ENCODE results near the gene ZSWIM3.

ZSWIM3 gene

DNA sequence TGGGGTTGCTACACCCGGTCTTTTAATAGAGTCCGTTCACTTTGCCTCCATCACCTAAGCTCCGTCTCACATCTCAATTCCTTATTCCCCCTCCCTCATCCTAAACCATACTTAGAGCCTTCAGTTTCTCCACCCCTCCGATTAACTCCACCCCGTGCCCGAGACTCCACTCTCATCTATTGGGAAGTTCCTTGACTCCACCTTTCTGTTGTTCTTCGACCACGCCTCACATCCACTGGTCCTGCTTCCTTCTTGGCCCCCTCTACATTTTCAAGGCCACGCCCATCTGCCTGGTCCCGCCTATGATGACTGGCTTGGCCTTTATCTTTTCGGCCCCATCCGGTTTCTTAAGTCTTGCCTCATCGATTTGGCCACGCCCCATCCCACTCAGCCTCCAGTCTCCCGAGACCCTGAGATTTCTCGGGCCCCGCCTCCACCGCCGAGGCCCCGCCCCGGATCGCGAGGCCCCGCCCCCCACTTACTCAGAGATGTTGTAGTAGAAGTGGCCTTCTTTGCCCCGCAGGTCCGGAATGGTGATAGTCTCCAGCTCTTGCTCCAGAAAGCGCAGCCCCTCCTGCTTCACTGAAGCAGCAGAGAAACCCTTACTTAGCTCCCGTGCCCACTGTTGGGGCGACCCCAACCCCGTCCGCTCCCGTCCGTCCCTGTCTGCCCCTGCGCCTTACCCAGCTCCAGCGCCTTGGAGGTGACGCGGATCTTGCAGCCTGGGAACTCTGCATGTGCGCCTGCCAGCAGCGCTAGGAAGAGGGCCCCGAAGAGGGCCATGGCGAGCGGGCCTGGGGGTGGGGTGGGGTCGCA, 53.5 kb downstream of the ZSWIM3 start:
- DNase-seq = peak; percentile 96

GRCh38 chr20:45911486-45912343, 54.3 kb downstream of the ZSWIM3 start, which contains the start of gene PLTP:
PLTP (minus strand) TSS chr20:45912155; CDS start chr20:45911452, 703 bp downstream.
- no peak for DNase-seq

DNA sequence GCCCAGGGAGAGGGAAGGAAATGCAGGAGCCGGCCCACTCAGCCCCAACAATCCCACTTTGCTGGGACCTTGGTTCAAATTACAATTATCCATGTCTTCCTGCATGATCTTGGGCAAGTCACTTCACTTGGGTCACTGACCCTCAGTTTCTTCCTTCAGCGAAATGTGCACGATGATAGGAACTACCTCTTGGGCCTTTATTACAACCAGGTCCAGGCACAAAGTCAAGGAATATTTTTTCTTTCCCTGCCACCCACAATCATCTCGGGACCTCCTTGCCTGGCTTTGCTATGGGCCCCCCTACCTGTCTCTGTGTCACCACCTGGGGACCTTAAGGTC, 54.9 kb downstream of the ZSWIM3 start:
- DNase-seq = no peak

DNA sequence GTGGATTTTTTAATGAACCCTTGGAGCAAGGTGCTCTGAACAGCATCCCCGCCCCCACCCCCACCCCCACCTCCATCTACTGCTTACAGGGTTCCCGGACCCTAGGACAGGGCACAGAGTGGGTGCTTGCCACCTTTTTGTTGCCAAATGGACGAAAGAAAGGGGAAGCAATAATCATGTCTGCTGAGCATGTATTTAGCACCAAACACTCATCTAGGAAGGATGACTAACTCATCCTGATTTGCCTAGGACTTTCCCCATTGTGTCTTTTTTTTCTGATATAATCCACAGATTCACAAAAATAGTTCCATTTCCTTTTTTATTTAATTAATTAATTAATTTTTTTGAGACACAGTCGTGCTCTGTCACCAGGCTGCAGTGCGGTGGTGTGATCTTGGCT, 55.7 kb downstream of the ZSWIM3 start:
- DNase-seq = no peak

- no peak for DNase-seq
These were observed 60.4 kb downstream of the ZSWIM3 start for GRCh38 chr20:45917790-45918141.

GRCh38 chr20:45918182-45918737, 60.8 kb downstream of the ZSWIM3 start:
- no peak for DNase-seq

GRCh38 chr20:45918779-45919537, 61.5 kb downstream of the ZSWIM3 start:
- no peak for DNase-seq

GRCh38 chr20:45919542-45920399, 62.4 kb downstream of the ZSWIM3 start:
- DNase-seq = no peak

DNA sequence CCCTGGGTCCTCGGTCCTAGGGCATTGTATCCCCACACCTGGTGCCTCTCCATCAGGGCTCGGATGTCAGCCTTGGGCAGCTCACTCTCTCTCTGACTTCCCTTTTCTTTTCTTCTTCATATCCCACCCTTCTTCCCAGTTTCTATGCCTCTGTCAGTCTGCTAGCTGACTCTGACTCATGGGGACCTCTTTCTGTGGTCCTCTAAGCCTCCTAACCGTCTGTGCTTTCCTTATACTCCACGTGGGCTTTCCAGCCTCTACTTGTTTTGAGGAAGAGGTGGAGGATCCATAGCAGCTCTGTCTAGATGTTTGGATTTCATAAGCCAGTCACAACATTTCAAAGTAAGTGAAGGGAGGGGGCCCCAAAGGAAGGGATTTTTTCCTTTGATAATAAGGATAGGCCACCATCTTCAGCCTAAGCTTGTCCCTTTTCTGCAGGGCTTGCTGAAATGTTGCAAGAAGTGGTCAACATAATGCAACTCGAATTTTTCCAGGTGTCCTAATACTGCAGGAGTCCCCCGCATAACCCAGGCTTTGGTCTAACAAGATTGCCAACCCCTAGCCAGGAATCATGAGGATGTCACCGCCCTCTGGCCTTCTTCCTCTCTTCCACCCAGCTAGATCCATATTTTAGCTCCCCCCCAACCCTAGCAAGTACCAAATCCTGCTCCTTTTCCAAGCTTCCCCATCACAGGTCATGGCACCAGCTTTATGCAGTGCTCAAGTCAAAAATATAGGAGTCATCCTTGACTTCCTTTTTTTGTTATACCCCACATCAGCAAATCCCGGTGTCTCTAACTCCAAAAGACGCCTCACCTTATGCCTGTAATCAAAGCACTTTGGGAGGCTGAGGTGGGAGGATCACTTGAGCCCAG, 63.3 kb downstream of the ZSWIM3 start:
- DNase-seq = no peak

DNA sequence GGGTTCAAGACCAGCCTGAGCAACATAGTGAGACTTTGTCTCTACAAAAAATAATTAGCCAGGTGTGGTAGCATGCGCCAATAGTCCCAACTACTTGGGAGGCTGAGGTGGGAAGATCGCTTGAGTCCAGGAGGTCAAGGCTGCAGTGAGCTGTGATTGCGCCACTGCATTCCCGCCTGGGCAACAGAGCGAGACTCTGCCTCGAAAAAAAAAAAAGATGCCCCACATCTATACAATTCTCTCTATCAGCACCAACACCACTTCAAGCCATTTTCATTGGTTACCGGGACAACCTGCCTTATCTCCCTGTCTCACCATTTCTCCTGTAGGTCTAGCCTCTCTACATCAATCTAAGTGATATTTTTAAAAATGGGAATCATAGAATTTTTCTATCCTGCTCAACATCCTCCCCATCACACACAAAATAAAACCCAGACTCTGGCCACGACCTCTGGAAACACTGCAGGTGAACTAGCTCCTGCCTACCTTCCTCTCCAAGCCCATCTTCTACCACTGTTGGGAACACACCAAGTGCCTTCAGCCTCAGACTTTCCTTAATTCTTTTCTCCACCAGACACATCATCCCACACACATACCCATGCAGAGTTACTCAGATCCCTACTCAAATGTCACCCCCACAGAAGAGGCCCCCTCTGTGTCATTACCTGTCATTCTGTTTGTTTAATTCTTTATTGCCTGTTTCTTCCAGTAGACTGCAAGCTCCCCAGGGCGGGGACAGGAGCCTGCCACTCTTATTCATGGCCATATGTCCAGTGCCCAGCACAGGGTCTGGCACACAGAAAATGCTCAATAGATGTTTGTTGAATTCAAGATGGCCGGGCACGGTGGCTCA, 64.1 kb downstream of the ZSWIM3 start:
- DNase-seq = no peak

DNA sequence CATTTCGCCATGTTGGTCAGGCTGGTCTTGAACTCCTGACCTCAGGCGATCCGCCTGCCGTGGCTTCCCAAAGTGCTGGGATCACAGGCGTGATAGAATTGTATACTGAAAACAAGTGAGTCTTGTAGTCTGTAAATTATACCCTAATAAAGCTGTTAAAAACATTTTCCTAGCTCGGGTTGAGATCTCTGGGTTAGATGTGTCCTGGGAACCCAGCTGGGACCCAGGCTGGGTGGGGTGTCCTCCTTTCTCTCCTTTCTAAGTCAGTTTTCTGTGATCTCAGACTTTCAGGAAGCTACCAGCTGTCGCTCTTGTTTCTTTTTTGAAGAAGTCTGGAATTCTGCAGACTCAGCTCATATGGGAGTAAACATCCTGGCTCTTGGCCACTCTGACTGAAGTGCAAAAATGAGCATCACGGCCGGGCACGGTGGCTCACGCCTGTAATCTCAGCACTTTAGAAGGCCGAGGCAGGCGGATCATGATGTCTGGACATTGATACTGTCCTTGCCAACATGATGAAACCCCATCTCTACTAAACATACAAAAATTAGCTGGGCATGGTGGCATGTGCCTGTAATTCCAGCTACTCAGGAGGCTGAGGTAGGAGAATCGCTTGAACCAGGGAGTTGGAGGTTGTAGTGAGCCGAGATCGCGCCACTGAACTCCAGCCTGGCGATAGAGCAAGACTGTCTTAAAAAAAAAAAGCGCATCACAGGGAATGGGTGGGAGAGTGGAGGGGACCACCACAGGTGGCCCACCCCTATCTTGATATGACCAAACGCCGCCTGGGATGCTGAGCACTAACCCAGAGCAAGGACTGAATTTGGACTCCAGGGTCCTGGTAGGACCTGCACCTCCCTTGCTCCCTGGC, 67.2 kb downstream of the ZSWIM3 start:
- DNase-seq = no peak

- no peak for DNase-seq
These were observed 68.5 kb downstream of the ZSWIM3 start for GRCh38 chr20:45925821-45926506.

- no peak for DNase-seq
These were observed 69.3 kb downstream of the ZSWIM3 start for GRCh38 chr20:45926731-45927070.

GRCh38 chr20:45927071-45927878, 69.9 kb downstream of the ZSWIM3 start:
- DNase-seq = no peak
